Germinal center (tissue), 1 donor: ENCODE data around the gene GALT.

Experiments
- DNase-seq: peaks from one replicate; pipeline ENCODE4 v3.0.0; 2012; ENCODE audit warnings: mixed read lengths, low spot score

GALT gene

DNA sequence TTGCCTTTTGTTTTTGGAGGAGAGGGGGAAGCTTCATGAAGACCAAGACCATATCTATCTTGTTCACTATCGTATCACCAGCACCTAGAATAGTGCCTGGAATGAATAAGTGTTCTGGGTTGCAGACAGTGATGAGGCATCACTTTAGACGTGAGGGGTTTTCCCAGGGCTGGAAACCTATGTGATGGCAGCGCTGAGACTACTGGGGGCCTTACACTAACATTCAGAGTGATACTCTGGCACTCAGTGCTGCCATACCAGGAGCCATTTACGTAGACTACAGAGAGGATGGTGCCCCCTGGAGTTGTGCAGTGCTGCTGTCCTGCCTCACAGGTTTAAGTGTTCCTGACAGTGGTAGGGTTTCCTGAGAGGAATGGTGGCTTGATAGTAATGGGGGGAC, 37.7 kb downstream of the GALT start:
- DNase-seq: no peak

DNA sequence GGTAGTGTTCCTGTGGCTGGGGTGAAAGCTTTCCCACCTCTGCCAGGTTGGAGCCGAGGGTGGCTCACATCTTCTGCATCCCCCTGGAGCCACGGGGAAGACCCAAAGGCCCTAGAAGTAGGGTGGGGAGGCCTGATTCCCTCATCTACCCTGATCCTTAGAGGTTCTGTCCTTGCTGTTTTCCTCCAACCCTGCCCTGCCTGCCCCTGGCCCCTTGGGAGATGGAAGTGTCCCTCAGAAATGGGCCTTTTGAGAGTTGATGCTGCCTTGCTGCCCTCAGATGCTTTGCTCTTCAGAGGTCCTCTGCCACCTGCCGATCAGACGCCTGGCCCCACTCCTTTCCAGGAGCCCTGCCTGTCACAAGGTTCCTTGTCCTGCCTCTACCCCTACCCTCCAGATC, 38.3 kb downstream of the GALT start:
- no peak for DNase-seq

DNA sequence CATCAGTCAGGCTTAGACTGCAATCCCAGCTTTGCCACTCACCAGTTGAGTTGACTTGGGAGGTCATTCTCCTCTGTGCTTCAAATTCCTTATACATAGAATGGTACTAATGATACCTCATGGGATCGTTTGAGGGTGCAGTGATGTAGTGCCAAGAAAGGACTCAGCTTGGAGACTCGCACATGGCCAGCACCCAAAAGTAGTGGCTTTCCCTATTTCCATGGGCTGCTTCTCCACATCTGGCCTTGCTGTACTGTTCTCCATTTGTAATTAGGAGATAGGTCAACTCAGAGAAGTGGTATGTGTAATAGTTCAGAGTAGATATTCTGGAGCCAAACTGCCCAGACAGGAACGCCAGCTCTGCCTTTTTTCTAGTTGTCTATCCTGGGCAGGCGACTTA, 39.1 kb downstream of the GALT start:
- DNase-seq: no peak

DNA sequence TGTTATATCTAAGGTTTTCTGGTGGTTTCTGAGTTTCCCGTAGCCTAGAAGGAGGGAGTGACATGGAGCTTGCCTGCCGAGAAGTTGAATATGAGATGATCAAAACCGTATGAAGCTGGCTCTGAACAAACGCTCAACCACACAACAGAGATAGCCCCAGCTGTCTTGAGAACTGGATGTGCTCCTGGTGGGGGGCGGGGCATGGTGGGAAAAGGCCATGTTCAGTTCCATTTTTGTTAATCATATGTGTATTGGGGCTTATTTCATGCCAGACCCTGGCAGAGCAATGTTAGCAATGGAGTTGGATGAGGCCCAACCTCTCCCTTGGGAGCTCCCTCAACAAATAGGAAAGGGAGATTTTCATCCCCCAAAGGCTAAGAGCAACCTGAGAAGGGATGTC, 39.8 kb downstream of the GALT start:
- no peak for DNase-seq

DNA sequence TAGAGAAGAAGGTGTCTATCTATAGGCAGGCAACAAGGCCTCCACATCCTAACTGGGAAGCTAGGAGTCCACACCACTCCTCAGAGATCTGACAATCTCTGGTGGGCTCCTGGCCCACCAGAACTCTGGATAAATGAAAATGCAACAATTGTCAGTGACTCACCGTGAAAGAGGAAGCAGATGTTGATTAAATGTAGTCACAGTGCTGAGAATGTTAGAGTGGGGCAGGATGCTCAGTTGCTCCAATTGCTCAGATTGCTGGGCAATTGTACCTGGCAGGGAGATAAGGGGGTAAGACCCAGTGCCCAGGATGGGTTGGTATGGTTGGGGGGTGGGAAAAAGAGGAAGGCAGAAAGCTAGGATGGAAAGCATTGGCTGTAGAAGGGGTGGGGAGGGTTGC, 40.3 kb downstream of the GALT start:
- DNase-seq: no peak

DNA sequence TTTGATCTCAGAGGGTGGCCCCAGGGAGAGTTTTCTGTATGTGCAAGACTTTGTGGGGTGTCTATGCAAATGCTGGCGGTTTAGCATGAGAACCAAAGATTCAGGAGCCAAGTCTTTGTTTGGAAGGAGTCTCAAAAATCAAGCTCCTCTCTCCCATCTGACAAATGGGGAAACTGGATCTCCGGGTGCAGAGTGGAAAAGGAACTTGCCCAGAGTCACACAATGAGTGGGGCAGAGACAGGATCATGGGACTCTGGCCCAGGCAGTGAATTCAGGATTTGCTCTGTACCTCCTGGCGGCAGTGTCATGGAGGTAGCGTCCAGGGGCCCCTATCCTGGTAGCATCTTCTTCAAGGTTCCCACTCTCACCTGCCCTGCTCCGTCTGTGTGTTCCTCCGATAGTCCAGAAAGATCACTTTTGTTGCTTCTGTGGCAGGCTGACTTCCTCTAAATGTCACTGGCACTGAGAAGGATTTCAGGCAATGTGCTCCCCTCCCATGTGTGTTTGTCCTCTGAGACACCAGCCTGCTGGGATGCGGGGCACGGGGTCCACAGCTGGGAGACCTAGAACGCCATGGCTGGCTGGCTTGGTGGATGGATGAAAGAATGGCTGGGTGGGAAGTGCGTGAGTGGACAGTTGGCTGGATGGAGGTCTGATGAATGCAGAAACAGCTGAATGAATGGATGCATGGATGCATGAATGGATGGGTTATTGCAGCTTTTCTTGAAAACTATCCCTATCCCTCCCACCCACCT, 41.0 kb downstream of the GALT start:
- no peak for DNase-seq

DNA sequence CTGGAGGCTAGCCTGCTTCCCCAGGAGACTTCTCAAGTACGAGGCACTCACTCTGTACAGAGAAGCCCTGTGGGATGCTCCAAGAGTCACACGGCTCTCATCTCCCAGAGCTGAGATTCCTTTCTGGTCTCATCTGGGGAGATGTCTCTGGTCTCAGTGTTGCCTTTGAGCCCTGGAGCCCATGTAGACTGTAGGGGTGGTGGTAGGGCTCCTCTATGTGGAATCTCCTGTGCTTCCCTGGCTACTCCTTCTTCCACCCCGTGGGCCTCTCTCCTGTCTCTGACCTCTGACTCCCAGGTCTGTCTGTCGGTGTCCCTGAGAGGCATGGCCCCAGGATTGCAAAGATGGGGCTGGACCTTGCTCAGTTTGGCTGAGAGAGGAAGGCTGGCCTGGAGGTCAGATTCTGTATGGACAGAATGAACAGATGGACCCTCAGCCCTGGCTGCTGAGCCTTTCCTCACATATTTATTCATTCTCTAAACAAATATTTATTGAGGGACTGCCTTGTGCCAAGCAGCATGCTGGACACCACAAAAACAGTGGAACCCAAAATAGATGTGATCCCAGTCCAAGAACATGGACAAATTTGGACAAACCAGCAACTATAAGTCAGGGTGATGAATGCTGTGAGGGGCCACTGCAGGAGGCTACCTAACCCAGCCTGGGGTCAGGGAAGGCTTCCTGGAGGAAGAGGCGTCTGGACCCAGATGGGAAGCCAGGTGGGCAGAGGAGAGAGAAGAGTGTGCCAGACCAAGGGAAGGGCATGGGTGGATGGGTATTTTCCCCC, 42.0 kb downstream of the GALT start:
- no peak for DNase-seq

DNA sequence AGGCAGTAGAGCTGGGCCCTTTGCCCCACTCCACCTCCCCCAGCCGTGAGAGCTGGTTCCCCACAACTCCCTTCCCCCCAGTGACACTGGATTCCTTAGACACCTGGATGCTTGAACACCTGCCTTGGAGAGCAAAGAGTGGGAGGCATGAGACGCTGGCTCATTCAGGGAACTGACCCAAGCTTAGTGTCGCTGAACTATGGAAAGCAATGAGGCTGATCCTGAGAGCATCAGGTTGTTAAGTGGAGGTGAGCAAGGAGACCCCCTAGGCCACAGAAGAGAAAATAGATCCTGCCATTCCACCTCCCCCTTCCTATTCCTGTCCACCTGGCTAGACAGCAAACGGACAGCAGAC, 42.6 kb downstream of the GALT start:
- DNase-seq: no peak

DNA sequence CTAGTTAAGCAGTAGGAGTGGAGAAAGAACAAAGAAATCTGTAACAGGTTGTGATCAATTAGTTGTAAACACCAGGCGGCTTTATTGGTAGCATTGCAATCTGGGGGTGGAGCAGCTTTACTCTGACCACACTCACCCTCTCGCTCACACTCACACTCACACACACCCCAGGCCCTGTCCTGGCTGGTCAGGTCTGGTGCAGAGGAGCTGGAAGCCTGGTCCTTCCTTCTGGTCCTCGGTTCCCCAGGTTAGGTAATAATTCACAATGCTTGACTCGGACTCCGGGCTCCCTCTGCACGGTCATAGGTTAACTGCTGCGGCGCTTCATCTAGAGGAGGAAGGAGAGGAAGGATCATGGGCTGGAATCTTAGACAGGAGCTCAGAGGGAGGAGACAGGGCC, 43.0 kb downstream of the GALT start:
- DNase-seq: no peak

DNA sequence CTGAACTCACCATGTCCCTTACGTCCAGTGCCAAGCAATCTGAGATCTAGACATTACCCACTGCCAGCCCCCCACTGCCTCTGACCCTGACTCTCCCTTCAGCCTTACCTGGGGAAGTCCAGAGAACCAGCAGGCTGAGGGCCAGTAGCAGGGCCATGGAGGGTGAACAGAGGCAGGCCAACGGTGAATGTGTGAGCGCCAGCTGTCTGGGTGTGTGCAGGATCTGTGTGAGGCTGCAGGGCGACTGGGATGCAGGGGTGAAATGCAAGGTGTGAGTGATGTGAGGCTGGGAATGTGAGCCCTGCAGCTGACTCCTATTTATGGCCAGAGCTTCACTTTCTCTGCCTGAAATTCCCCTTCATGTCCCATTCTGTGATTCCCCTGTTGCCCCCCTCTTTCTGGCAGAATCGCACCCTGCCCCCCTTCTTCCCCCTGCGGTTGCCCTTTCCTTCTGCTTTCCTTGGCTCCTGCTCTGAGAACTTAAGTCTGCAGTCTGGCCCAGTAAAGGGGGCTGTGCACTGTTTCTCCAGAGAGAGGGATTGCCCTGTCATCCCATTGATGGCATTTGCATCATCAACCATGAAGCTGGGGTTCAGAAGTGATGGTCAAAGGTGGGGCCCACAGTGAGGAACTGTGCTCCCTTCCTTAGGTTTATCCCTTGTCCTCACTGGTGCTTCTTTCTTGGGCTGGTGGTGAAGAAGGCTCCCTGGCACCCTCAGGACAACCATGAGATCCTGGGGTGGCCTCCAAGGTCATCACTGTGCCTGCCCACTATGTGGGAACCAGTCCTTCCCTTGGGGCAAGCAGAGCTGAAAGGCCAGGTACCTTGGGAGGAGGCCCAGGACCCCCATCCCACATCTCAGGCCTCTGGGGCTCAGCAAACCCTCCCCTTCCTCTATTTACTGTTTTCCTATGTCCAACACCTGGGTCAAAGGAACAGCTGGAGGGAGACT, 44.8 kb downstream of the GALT start, which contains the start of gene CCL19:
Gene CCL19 (minus strand): TSS at position 294 of the 953 bp plus-strand sequence. CDS start 137 bp downstream, at position 157.
- no peak for DNase-seq

DNA sequence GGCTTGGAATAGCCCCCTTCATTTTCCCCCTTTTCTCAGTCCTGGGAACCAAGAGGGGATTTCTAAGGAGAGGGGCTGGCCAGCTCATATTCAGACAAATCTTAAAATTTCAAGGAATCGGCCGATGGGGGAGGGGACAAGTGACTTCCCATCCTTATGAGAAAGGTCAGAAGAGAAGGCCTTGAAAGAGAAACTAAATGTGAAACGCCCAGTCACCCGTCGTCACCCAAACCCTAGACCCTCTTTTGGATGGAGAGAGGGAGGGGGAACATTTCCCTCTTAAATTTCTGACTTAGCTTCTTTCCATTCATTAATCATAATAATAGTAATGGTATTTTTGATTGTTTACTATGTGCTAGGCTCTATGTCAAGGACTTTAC, 45.5 kb downstream of the GALT start:
- DNase-seq: no peak

DNA sequence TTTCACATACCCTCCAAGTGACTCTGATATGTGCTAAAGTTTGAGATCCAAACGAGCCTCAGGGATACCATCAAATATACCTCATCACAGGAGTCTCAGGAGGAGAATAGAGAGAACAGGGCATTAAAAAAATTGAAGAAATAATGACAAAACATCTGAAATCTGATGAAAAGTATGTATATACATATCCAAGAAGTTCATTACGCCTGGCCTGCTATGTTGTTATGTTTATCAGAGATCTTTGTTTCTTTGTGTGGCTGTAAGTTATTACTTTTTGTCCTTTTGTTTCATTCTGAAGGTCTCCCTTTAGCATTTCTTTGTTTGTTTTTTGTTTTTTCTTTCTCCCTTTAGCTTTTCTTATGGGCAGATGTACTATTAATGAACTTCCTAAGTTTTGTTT, 47.1 kb downstream of the GALT start:
- no peak for DNase-seq

DNA sequence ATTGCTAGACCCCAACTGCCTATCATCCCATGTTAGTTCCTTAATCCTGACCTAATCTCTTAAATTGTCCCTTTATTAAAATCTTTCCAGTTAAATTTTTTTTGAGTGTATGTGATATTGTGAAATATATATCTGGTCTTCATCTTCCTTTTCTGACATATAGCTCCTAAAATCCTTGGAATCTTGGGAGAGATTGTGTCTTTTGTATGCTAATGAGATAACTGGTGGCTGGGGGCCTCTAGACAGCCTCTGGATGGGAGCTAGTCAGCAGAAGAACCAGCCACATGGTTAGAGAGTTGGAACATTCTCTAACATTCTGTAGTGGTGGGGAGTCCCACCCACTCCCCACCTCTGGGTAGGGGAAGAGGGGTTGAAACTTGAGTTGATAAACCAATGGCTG, 48.3 kb downstream of the GALT start:
- no peak for DNase-seq
